ENCODE measurements around the gene GAS7. TPM values are rescaled to one million over a fixed set of nuclear protein-coding genes. Genes with fewer than 3 reads are reported as not detected.

GAS7 gene
- total RNA-seq, 1 donor from 2014 or later = 19.5 TPM

GRCh38 chr17:9886141-9886930 is 312.1 kb downstream of the GAS7 start:
- H3K27ac Mint-ChIP-seq = no peak overlapping the region
- DNase-seq (ENCODE audit: extremely low spot score, unreplicated experiment) = no peak
- TF ChIP-seq, protein P1, sequence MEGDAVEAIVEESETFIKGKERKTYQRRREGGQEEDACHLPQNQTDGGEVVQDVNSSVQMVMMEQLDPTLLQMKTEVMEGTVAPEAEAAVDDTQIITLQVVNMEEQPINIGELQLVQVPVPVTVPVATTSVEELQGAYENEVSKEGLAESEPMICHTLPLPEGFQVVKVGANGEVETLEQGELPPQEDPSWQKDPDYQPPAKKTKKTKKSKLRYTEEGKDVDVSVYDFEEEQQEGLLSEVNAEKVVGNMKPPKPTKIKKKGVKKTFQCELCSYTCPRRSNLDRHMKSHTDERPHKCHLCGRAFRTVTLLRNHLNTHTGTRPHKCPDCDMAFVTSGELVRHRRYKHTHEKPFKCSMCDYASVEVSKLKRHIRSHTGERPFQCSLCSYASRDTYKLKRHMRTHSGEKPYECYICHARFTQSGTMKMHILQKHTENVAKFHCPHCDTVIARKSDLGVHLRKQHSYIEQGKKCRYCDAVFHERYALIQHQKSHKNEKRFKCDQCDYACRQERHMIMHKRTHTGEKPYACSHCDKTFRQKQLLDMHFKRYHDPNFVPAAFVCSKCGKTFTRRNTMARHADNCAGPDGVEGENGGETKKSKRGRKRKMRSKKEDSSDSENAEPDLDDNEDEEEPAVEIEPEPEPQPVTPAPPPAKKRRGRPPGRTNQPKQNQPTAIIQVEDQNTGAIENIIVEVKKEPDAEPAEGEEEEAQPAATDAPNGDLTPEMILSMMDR (conservative IDR thresholded peaks at IDR 0.05) = no peak
- peaks cover 16% of the 10 kb centered on the region for H3K27me3 Mint-ChIP-seq
- peaks cover 6% of the 10 kb centered on the region for H3K9me3 Mint-ChIP-seq
- no peak overlapping the region for H3K4me3 Mint-ChIP-seq
- H3K4me1 Mint-ChIP-seq (ENCODE audit: unreplicated experiment) = no peaks in the 10 kb centered on the region
- H3K36me3 Mint-ChIP-seq = no peaks in the 10 kb centered on the region

GRCh38 chr17:9883451-9883850 is 315.0 kb downstream of the GAS7 start:
- TF ChIP-seq, protein P1 (conservative IDR thresholded peaks at IDR 0.05) = no peak
- H3K9me3 Mint-ChIP-seq = peaks cover 6% of the 10 kb centered on the region
- no peak overlapping the region for H3K4me3 Mint-ChIP-seq
- no peaks in the 10 kb centered on the region for H3K36me3 Mint-ChIP-seq
- H3K27ac Mint-ChIP-seq = no peak overlapping the region
- no peak for DNase-seq (ENCODE audit: extremely low spot score, unreplicated experiment)
- H3K4me1 Mint-ChIP-seq (ENCODE audit: unreplicated experiment) = no peaks in the 10 kb centered on the region
- H3K27me3 Mint-ChIP-seq = peaks cover 11% of the 10 kb centered on the region

GRCh38 chr17:9880582-9880999 is 317.8 kb downstream of the GAS7 start:
- H3K9me3 Mint-ChIP-seq = peaks cover 6% of the 10 kb centered on the region
- no peaks in the 10 kb centered on the region for H3K27me3 Mint-ChIP-seq
- H3K36me3 Mint-ChIP-seq = no peaks in the 10 kb centered on the region
- no peaks in the 10 kb centered on the region for H3K4me1 Mint-ChIP-seq (ENCODE audit: unreplicated experiment)
- TF ChIP-seq, protein P1 (conservative IDR thresholded peaks at IDR 0.05) = no peak
- H3K27ac Mint-ChIP-seq = no peak overlapping the region
- no peak for DNase-seq (ENCODE audit: extremely low spot score, unreplicated experiment)
- no peak overlapping the region for H3K4me3 Mint-ChIP-seq

DNA sequence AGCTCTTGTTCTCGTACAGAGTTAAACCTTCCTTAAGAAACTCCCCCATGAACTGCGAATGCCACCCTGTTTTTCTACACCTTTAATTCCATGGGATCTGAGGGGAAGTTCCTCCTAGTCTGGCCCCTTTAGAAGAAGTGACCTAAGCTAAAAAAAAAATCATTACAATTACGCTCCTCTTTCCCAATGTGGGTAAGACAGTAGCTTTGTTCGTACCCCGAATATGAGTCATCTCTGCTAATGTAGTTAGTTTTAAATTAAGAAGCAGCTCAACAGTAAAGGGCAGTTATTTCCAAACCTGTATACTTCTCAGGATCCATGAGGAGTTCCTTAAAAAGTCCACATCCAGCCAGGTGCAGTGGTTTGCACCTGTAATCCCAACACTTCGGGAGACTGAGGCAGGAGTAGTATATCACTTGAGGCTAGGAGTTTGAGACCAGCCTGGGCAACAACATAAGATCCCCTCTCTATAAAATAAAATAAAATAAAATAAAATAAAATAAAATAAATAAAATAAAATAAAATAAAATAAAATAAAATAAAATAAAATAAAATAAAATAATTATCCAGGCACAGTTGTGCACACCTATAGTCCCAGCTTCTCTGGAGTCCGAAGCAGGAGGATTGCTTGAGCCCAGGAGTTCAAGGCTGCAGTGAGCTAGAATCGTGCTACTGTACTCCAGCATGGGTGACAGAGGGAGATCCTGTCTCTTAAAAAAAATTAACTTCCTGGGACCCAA is 319.4 kb downstream of the GAS7 start:
- H3K4me1 Mint-ChIP-seq (ENCODE audit: unreplicated experiment) = no peaks in the 10 kb centered on the region
- no peaks in the 10 kb centered on the region for H3K27me3 Mint-ChIP-seq
- no peaks in the 10 kb centered on the region for H3K36me3 Mint-ChIP-seq
- peaks cover 6% of the 10 kb centered on the region for H3K9me3 Mint-ChIP-seq
- no peak for DNase-seq (ENCODE audit: extremely low spot score, unreplicated experiment)
- H3K27ac Mint-ChIP-seq = no peak overlapping the region
- H3K4me3 Mint-ChIP-seq = no peak overlapping the region
- TF ChIP-seq, protein P1 (conservative IDR thresholded peaks at IDR 0.05) = no peak

- Mint-ChIP-seq H3K36me3 (no peaks in the 10 kb centered on the region), H3K4me1 (ENCODE audit: unreplicated experiment) (no peaks in the 10 kb centered on the region), H3K9me3 (peaks cover 4% of the 10 kb centered on the region), H3K4me3 (no peak overlapping the region), H3K27me3 (no peaks in the 10 kb centered on the region), H3K27ac (no peak overlapping the region)
- DNase-seq (ENCODE audit: extremely low spot score, unreplicated experiment) = no peak
- TF ChIP-seq, protein P1 (conservative IDR thresholded peaks at IDR 0.05) = no peak
These were observed 320.1 kb downstream of the GAS7 start for GRCh38 chr17:9878356-9878755.

Measured in type B pancreatic cell (in vitro differentiated cells).